H1 (cell line): ENCODE results near the gene HNRNPK. TPM values are rescaled to one million over a fixed set of nuclear protein-coding genes. Genes with fewer than 3 reads are reported as not detected.

Experiments
- CTCF ChIA-PET: fragments of 300-600 bp; sonication (Branson Sonifier 250); formaldehyde crosslinking; loops from one replicate; lab custom pipeline; 2021; ENCODE audit not compliant: partially characterized antibody; lab: Charles Lee
- POLR2A ChIA-PET: fragments of 300-600 bp; sonication (Branson Sonifier 250); formaldehyde crosslinking; loops from one replicate; lab custom pipeline; 2021; ENCODE audit warnings: inconsistent platforms; ENCODE audit not compliant: partially characterized antibody; lab: Charles Lee
- DNase-seq, 2 experiments: peaks; one replicate each; pipeline versions ENCODE4 v3.0.0 to v3.0.0-alpha.2; 2010 to 2022; ENCODE audit warnings: low spot score in 2 of 2, low read depth in 1 of 2, mixed read lengths in 1 of 2
- FAIRE-seq: peaks from 2 replicates; lab custom pipeline; 2011; peaks lifted over from hg19 to GRCh38; lab: Jason Lieb, UNC
- H2AFZ ChIP-seq: 2 replicates; pipeline ENCODE4 v1.8.1; 2012; ENCODE audit warnings: low read length, inconsistent platforms
- H2AK5ac ChIP-seq: 2 replicates; pipeline ENCODE4 v1.6.1; 2013; ENCODE audit warnings: low read depth, low read length
- H2BK120ac ChIP-seq: replicated peaks from 2 replicates; pipeline ENCODE3; 2013; ENCODE audit warnings: low read depth, low read length, inconsistent platforms
- H2BK12ac ChIP-seq: 2 replicates; pipeline ENCODE4 v1.6.1; 2013; ENCODE audit warnings: low read depth, low read length
- H2BK15ac ChIP-seq: 2 replicates; pipeline ENCODE4 v1.6.1; 2013; ENCODE audit warnings: low read length
- H2BK20ac ChIP-seq: 2 replicates; pipeline ENCODE4 v1.6.1; 2013; ENCODE audit warnings: low read length
- H2BK5ac ChIP-seq: 2 replicates; pipeline ENCODE4 v1.6.1; 2013; ENCODE audit warnings: low read depth, low read length
- H3K14ac ChIP-seq: 2 replicates; pipeline ENCODE4 v1.6.1; 2013; ENCODE audit warnings: inconsistent platforms; ENCODE audit not compliant: insufficient read length
- H3K18ac ChIP-seq: 2 replicates; pipeline ENCODE4 v1.6.1; 2013; ENCODE audit warnings: low read length; ENCODE audit errors: extremely low read depth
- H3K23ac ChIP-seq: 2 replicates; pipeline ENCODE4 v1.6.1; 2013; ENCODE audit warnings: inconsistent platforms; ENCODE audit not compliant: insufficient read length
- H3K23me2 ChIP-seq: 2 replicates; pipeline ENCODE4 v1.6.1; 2013; ENCODE audit warnings: low read depth, low read length
- H3K27ac ChIP-seq: 2 replicates; pipeline ENCODE4 v1.6.1; 2011; ENCODE audit warnings: low read depth, low read length, inconsistent platforms
- H3K27me3 ChIP-seq, 4 experiments: replicated peaks in 1 of 4; 1 replicate in 1 of 4; 2 replicates in 3 of 4; pipeline versions ENCODE4 v1.6.1 to v1.8.1; 2011 to 2013; ENCODE audit warnings: low read length in 3 of 4, mild to moderate bottlenecking in 3 of 4, inconsistent platforms in 2 of 4, mixed read lengths in 2 of 4, moderate library complexity in 1 of 4; ENCODE audit not compliant: control insufficient read depth in 3 of 4, insufficient read depth in 3 of 4; ENCODE audit errors: extremely low read depth in 1 of 4
- H3K36me3 ChIP-seq, 4 experiments: 2 replicates each; pipeline versions ENCODE4 v1.6.1 to v1.8.1; 2011 to 2013; ENCODE audit warnings: mild to moderate bottlenecking in 4 of 4, low read length in 3 of 4, moderate library complexity in 2 of 4, control low read depth in 1 of 4, inconsistent platforms in 1 of 4; ENCODE audit not compliant: insufficient read depth in 4 of 4, control insufficient read depth in 2 of 4
- H3K4ac ChIP-seq: replicated peaks from 2 replicates; pipeline ENCODE3; 2013; ENCODE audit warnings: low read length, low read depth, mixed read lengths, inconsistent platforms; ENCODE audit not compliant: insufficient read length
- H3K4me1 ChIP-seq, 4 experiments: replicated peaks in 1 of 4; 1 replicate in 1 of 4; 2 replicates in 3 of 4; pipeline versions ENCODE4 v1.6.1 to v1.8.1; 2011 to 2013; ENCODE audit warnings: low read length in 3 of 4, inconsistent platforms in 2 of 4, mixed read lengths in 1 of 4; ENCODE audit not compliant: insufficient read depth in 4 of 4, control insufficient read depth in 3 of 4
- H3K4me2 ChIP-seq, 2 experiments: 2 replicates each; pipeline versions ENCODE4 v1.6.1 to v1.8.1; 2011 to 2013; ENCODE audit warnings: low read depth in 2 of 2, low read length in 2 of 2, control low read depth in 1 of 2, inconsistent platforms in 1 of 2, mild to moderate bottlenecking in 1 of 2; ENCODE audit not compliant: insufficient read depth in 1 of 2
- H3K4me3 ChIP-seq, 4 experiments: fragments of 200-600, 300-600 bp in 1 of 4; sonication (generic), shearing (Covaris generic), sonication (Bioruptor Twin) in 1 of 4; 2 replicates each; pipeline versions ENCODE4 v1.5.1 to v1.8.1; 2011 to 2016; ENCODE audit warnings: low read length in 4 of 4, low read depth in 3 of 4, control low read depth in 2 of 4, inconsistent platforms in 2 of 4, mild to moderate bottlenecking in 2 of 4, mixed read lengths in 1 of 4, moderate library complexity in 1 of 4; ENCODE audit not compliant: insufficient read depth in 2 of 4; ENCODE audit errors: extremely low read depth in 1 of 4
- H3K56ac ChIP-seq: replicated peaks from 2 replicates; pipeline ENCODE3; 2013; ENCODE audit warnings: low read depth, mild to moderate bottlenecking, mixed read lengths, low read length, inconsistent platforms; ENCODE audit not compliant: insufficient read length
- H3K79me1 ChIP-seq: 2 replicates; pipeline ENCODE4 v1.6.1; 2013; ENCODE audit warnings: low read depth, low read length, control low read depth
- H3K79me2 ChIP-seq, 2 experiments: 2 replicates each; pipeline versions ENCODE4 v1.6.1 to v1.8.1; 2012 to 2013; ENCODE audit warnings: low read length in 2 of 2, mild to moderate bottlenecking in 2 of 2, inconsistent platforms in 1 of 2; ENCODE audit not compliant: insufficient read depth in 2 of 2, control insufficient read depth in 1 of 2
- H3K9ac ChIP-seq, 4 experiments: replicated peaks in 1 of 4; 1 replicate in 1 of 4; 2 replicates in 3 of 4; pipeline versions ENCODE4 v1.6.1 to v1.8.1; 2011 to 2013; ENCODE audit warnings: low read depth in 3 of 4, low read length in 3 of 4, control low read depth in 2 of 4, mild to moderate bottlenecking in 2 of 4, moderate library complexity in 2 of 4, inconsistent platforms in 1 of 4; ENCODE audit errors: extremely low read depth in 1 of 4
- H3K9me3 ChIP-seq, 2 experiments: 2 replicates each; pipeline versions ENCODE4 v1.6.1 to v1.8.1; 2012 to 2013; ENCODE audit warnings: mild to moderate bottlenecking in 2 of 2, moderate library complexity in 2 of 2, control low read depth in 1 of 2, inconsistent platforms in 1 of 2, low read depth in 1 of 2, low read length in 1 of 2, mixed read lengths in 1 of 2; ENCODE audit not compliant: insufficient read depth in 2 of 2
- H4K20me1 ChIP-seq, 2 experiments: replicated peaks in 1 of 2; 2 replicates each; pipeline versions ENCODE3 to v1.8.1; 2011 to 2013; ENCODE audit warnings: inconsistent platforms in 2 of 2, low read length in 2 of 2, mild to moderate bottlenecking in 1 of 2; ENCODE audit not compliant: insufficient read depth in 2 of 2, control insufficient read depth in 1 of 2
- H4K5ac ChIP-seq: 2 replicates; pipeline ENCODE4 v1.6.1; 2013; ENCODE audit warnings: low read length, low read depth, mixed read lengths, inconsistent platforms; ENCODE audit not compliant: insufficient read length
- H4K8ac ChIP-seq: 2 replicates; pipeline ENCODE4 v1.8.0; 2013; ENCODE audit warnings: mild to moderate bottlenecking, moderate library complexity, low read length, inconsistent platforms; ENCODE audit not compliant: insufficient read depth; ENCODE audit errors: extremely low read depth
- H4K91ac ChIP-seq: replicated peaks from 2 replicates; pipeline ENCODE3; 2013; ENCODE audit warnings: low read length, mixed read lengths, inconsistent platforms; ENCODE audit not compliant: insufficient read length
- KDM4A ChIP-seq: IDR thresholded peaks from one replicate; pipeline ENCODE4 v1.7.1; 2012; ENCODE audit warnings: low read depth, mild to moderate bottlenecking, moderate library complexity, low read length, inconsistent platforms; ENCODE audit not compliant: severe bottlenecking
- POLR2A ChIP-seq, 2 experiments: IDR thresholded peaks; 1 replicate in 1 of 2; 2 replicates in 1 of 2; pipeline ENCODE4 v1.6.1; 2011; ENCODE audit warnings: low read depth in 2 of 2, low read length in 2 of 2, mild to moderate bottlenecking in 2 of 2; ENCODE audit errors: control extremely low read depth in 1 of 2
- SIN3A ChIP-seq, 2 experiments: IDR thresholded peaks in 1 of 2; conservative IDR thresholded peaks in 1 of 2; 2 replicates each; pipeline ENCODE4 v1.6.1; 2011 to 2012; ENCODE audit warnings: low read length in 2 of 2, improper control_type of control experiment in 1 of 2, low read depth in 1 of 2, mild to moderate bottlenecking in 1 of 2
- USF2 ChIP-seq: IDR thresholded peaks from 2 replicates; pipeline ENCODE4 v1.6.1; 2011; ENCODE audit warnings: low read length, improper control_type of control experiment
- WGBS, 2 experiments: shearing (Covaris generic) in 1 of 2; methylation state at CpG; one replicate each; pipeline versions ENCODE4 v1.1.6 to v1.1.7; 2013 to 2015; ENCODE audit warnings: low lambda C conversion rate in 2 of 2, mixed read lengths in 2 of 2, inconsistent platforms in 1 of 2, low coverage in 1 of 2, missing lambda C conversion rate in 1 of 2; ENCODE audit not compliant: insufficient replicate concordance in 2 of 2, insufficient coverage in 1 of 2, insufficient read length in 1 of 2; ENCODE audit errors: extremely low coverage in 1 of 2, missing lambda C conversion rate in 1 of 2; 5-methylcytosine and 5-hydroxymethylcytosine counted together
- polyA plus RNA-seq, 7 experiments: library from polyadenylated mRNA; depleted of rRNA in 3 of 7; stranded (reverse) in 5 of 7; unstranded in 2 of 7; fragments of >200 nt in 5 of 7; fragments of 200-250 nt in 2 of 7; gene quantifications; 1 replicate in 5 of 7; 2 replicates in 1 of 7; 4 replicates in 1 of 7; pipeline versions ENCODE4 v1.2.1 to v1.2.3, GENCODE V29; 2011 to 2013; ENCODE audit warnings: missing spikeins in 2 of 7, mixed read lengths in 2 of 7
- total RNA-seq: library from RNA; stranded (reverse); fragmentation: NEBNext Ultra II Directional; extraction: Animal tissue kit (Norgen Biotek cat#: 25700); gene quantifications from 2 replicates; pipeline ENCODE4 v1.2.1, GENCODE V29; 2021

The HNRNPK gene
- total and polyA plus RNA-seq, 2 of the 8 experiments (the other 6 are each of a cell fraction or from before 2014, with no cell fraction given): 414 to 887 TPM

DNA sequence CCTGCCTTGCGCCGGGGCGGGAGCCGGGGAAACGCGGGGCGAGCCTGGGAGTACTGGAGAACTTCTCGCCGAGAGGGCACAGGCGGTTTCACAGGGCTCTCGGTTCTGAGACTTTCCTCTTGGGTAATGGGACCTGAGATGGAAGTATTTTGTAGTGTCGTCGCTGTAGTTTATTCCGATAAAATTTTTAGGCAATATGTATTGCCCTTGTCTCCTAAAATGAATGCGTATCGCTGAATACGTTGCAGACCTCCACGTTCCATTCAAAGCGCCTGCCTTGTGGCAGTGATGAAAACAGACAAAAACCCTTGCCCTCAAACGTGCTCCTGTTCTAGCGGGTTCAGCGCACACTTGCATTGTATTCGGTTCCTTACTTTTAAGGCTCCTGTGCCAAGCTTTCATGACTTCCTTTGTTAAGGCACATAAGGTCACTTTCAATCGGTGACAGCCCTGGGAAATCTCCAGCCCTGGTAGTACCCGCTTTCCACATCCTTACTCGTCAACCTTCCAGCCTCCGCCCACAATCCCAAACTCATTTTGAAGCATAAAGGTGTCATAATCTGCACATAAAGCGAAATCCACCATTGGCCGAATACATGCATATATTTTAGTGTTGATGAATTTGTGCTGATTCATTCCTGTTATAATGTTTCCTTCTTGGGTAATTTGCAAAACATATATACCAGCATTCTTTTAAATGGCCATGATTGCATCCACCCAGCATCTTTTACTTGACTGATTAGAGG, 1.3 kb upstream of the HNRNPK start:
- 2% methylated on average over 29 of the region's 29 CpGs; no CpG with 5 or more reads in 1 of the 2 experiments for WGBS, 2 experiments

More for the DNA sequence above, 1.3 kb upstream of the HNRNPK start:
- Histone ChIP-seq H3K23ac (no peak overlapping the region), H3K79me1 (no peaks in the 10 kb centered on the region), H2BK20ac (no peak overlapping the region), H2BK120ac (no peak overlapping the region), H3K23me2 (peaks cover 6% of the 10 kb centered on the region; the same call in 1 of the 2 replicates), H2BK12ac (peak overlapping the region; percentile 45; the same call in 1 of the 2 replicates), H3K4me1 (peaks cover 0 to 2% (median 0%) of the 10 kb centered on the region in 4 experiments; a peak in 2 of 7 replicates)
- CTCF ChIA-PET: interaction anchor here (1.5 kb wide), 1 partner anchor 192 kb away, joined by 4 read pairs; no protein-coding TSS in a partner anchor
- TF ChIP-seq USF2 (no peak), POLR2A (IDR thresholded peaks at IDR 0.05; ENCODE audit: control extremely low read depth in 1 of 2, low read depth in 2 of 2, low read length in 2 of 2) (peak; percentile 20 to 83), KDM4A (peak; percentile 1), SIN3A (conservative IDR thresholded peaks at IDR 0.05 in 1 of 2, IDR thresholded peaks at IDR 0.05 in 1 of 2; ENCODE audit: low read depth in 1 of 2, low read length in 2 of 2) (peak in 1 of 2 experiments; percentile 34; a peak in 1 of 4 replicates)
- TF ChIP-seq, all 59 proteins: peak for 3
- Histone ChIP-seq H3K4ac (peak overlapping the region; percentile 17), H4K20me1 (peaks cover 8 to 14% of the 10 kb centered on the region in 2 experiments), H3K4me2 (peak overlapping the region; percentile 78 to 87), H3K79me2 (peaks cover 29 to 94% of the 10 kb centered on the region in 2 experiments), H3K36me3 (peaks cover 13 to 19% (median 14%) of the 10 kb centered on the region in 4 experiments), H2BK5ac (peak overlapping the region; percentile 100), H4K91ac (peak overlapping the region; percentile 99), H3K9ac (peak overlapping the region; percentile 95 to 100 (median 98)), H4K8ac (peak overlapping the region; percentile 100; the same call in 1 of the 2 replicates), H2BK15ac (no peak overlapping the region), H3K27ac (peak overlapping the region; percentile 100), H4K5ac (peak overlapping the region; percentile 84), H3K27me3 (no peaks in the 10 kb centered on the region), H3K18ac (peak overlapping the region; percentile 72), H3K4me3 (peak overlapping the region; percentile 74 to 99 (median 97)), H2AK5ac (peak overlapping the region; percentile 45; the same call in 1 of the 2 replicates), H3K56ac (peak overlapping the region; percentile 87), H2AFZ (no peak overlapping the region), H3K9me3 (no peaks in the 10 kb centered on the region), H3K14ac (no peak overlapping the region)
- no peak for FAIRE-seq
- POLR2A ChIA-PET: interaction anchor here (0.9 to 7.3 kb wide), 42 partner anchors 9 to 373 kb away, joined by 3 to 269 read pairs (median 6); partner anchors contain the start of genes KIF27 and UBQLN1
- no peak for DNase-seq
